WTC11 (cell line): Measurements from ENCODE around the gene SLC22A4. TPM values are rescaled to one million over a fixed set of nuclear protein-coding genes. Genes with fewer than 3 reads are reported as not detected.

Source experiments
- ATAC-seq: fragments of 200-7000 bp; cut with Tn5 transposase; 2 replicates; pipeline ENCODE4 v1.10.0; 2021; ENCODE audit warnings: mild to moderate bottlenecking, moderate library complexity
- CTCF ChIA-PET: fragments of 300-600 bp; sonication (Branson Sonifier 250); formaldehyde crosslinking; loops from one replicate; lab custom pipeline; 2021; ENCODE audit warnings: antibody characterized with exemption; lab: Charles Lee
- POLR2A ChIA-PET: fragments of 350-600 bp; sonication (Branson Sonifier 250); formaldehyde crosslinking; loops from one replicate; lab custom pipeline; 2021; ENCODE audit warnings: antibody characterized with exemption; lab: Charles Lee
- DNase-seq: peaks from one replicate; pipeline ENCODE4 v3.0.0; 2021; ENCODE audit warnings: low spot score
- H3K27ac Mint-ChIP-seq: 2 replicates; pipeline ENCODE4 v1.8.0; 2021; ENCODE audit warnings: mixed read lengths
- H3K27me3 Mint-ChIP-seq: 2 replicates; pipeline ENCODE4 v1.8.0; 2021; ENCODE audit warnings: low read depth, mild to moderate bottlenecking, moderate library complexity, mixed read lengths
- H3K36me3 Mint-ChIP-seq: 2 replicates; pipeline ENCODE4 v1.8.0; 2021; ENCODE audit warnings: mixed read lengths
- H3K4me1 Mint-ChIP-seq: 2 replicates; pipeline ENCODE4 v1.8.0; 2022; ENCODE audit warnings: mixed read lengths
- H3K4me3 Mint-ChIP-seq: 2 replicates; pipeline ENCODE4 v1.8.0; 2021; ENCODE audit warnings: mild to moderate bottlenecking, moderate library complexity, mixed read lengths
- H3K9me3 Mint-ChIP-seq: 2 replicates; pipeline ENCODE4 v1.8.0; 2021; ENCODE audit warnings: mixed read lengths
- ATF1 ChIP-seq: sonication (generic); formaldehyde crosslinking; IDR thresholded peaks from 2 replicates; pipeline ENCODE4 v1.8.1; 2023; ENCODE audit warnings: mild to moderate bottlenecking, moderate library complexity, missing genetic modification reagents
- ATF3 ChIP-seq: sonication (generic); formaldehyde crosslinking; conservative IDR thresholded peaks from 2 replicates; pipeline ENCODE4 v1.8.1; 2022; ENCODE audit warnings: mild to moderate bottlenecking, missing genetic modification reagents
- ELF4 ChIP-seq: sonication (generic); formaldehyde crosslinking; IDR thresholded peaks from 2 replicates; pipeline ENCODE4 v1.8.1; 2022; ENCODE audit warnings: low read depth, mild to moderate bottlenecking, moderate library complexity, missing genetic modification reagents
- EMX1 ChIP-seq: fragments of 250-450 bp; sonication (Bioruptor Pico); IDR thresholded peaks from 2 replicates; pipeline ENCODE4 v1.8.0; 2021; ENCODE audit warnings: mild to moderate bottlenecking
- FOXJ3 ChIP-seq: sonication (generic); formaldehyde crosslinking; IDR thresholded peaks from 2 replicates; pipeline ENCODE4 v1.9.0; 2021; ENCODE audit warnings: missing genetic modification reagents, mild to moderate bottlenecking, borderline replicate concordance
- GRHL2 ChIP-seq: fragments of 250-450 bp; sonication (Bioruptor Pico); IDR thresholded peaks from 2 replicates; pipeline ENCODE4 v1.8.0; 2022; ENCODE audit warnings: mild to moderate bottlenecking, moderate library complexity; ENCODE audit not compliant: insufficient replicate concordance, severe bottlenecking
- HMGXB4 ChIP-seq: sonication (generic); formaldehyde crosslinking; IDR thresholded peaks from 2 replicates; pipeline ENCODE4 v1.8.1; 2023; ENCODE audit warnings: mild to moderate bottlenecking, moderate library complexity, missing genetic modification reagents
- IRF1 ChIP-seq: sonication (generic); formaldehyde crosslinking; IDR thresholded peaks from 2 replicates; pipeline ENCODE4 v1.8.0; 2023; ENCODE audit warnings: missing genetic modification reagents
- IRF2 ChIP-seq: sonication (generic); formaldehyde crosslinking; IDR thresholded peaks from 2 replicates; pipeline ENCODE4 v1.8.0; 2022; ENCODE audit warnings: low read depth, missing genetic modification reagents, borderline replicate concordance
- KAT7 ChIP-seq: sonication (generic); formaldehyde crosslinking; IDR thresholded peaks from 2 replicates; pipeline ENCODE4 v1.8.1; 2023; ENCODE audit warnings: missing genetic modification reagents, mild to moderate bottlenecking, borderline replicate concordance
- MLX ChIP-seq: sonication (generic); formaldehyde crosslinking; IDR thresholded peaks from 2 replicates; pipeline ENCODE4 v1.8.1; 2023; ENCODE audit warnings: mild to moderate bottlenecking, missing genetic modification reagents, moderate library complexity
- NFE2L1 ChIP-seq: sonication (generic); formaldehyde crosslinking; IDR thresholded peaks from 2 replicates; pipeline ENCODE4 v1.8.1; 2023; ENCODE audit warnings: missing genetic modification reagents
- NR1H2 ChIP-seq: sonication (generic); formaldehyde crosslinking; IDR thresholded peaks from 2 replicates; pipeline ENCODE4 v1.9.0; 2021; ENCODE audit warnings: mild to moderate bottlenecking, moderate library complexity, missing genetic modification reagents
- OVOL2 ChIP-seq: fragments of 250-450 bp; sonication (Bioruptor Pico); IDR thresholded peaks from 2 replicates; pipeline ENCODE4 v1.9.0; 2021; ENCODE audit warnings: mild to moderate bottlenecking, borderline replicate concordance
- SMAD3 ChIP-seq: sonication (generic); formaldehyde crosslinking; IDR thresholded peaks from 2 replicates; pipeline ENCODE4 v1.8.0; 2022; ENCODE audit warnings: missing genetic modification reagents, mild to moderate bottlenecking, borderline replicate concordance
- SP1 ChIP-seq: sonication (generic); formaldehyde crosslinking; conservative IDR thresholded peaks from 2 replicates; pipeline ENCODE4 v1.8.1; 2022; ENCODE audit warnings: missing genetic modification reagents
- TP53 ChIP-seq: sonication (generic); formaldehyde crosslinking; IDR thresholded peaks from 2 replicates; pipeline ENCODE4 v1.8.1; 2023; ENCODE audit warnings: mild to moderate bottlenecking, missing genetic modification reagents
- ZNF138 ChIP-seq: sonication (generic); formaldehyde crosslinking; conservative IDR thresholded peaks from 2 replicates; pipeline ENCODE4 v1.8.1; 2022; ENCODE audit warnings: mild to moderate bottlenecking, moderate library complexity, missing genetic modification reagents
- ZNF219 ChIP-seq: sonication (generic); formaldehyde crosslinking; IDR thresholded peaks from 2 replicates; pipeline ENCODE4 v1.8.0; 2023; ENCODE audit warnings: missing genetic modification reagents, mild to moderate bottlenecking, borderline replicate concordance
- total RNA-seq: library from RNA; stranded (reverse); gene quantifications from 3 replicates; pipeline ENCODE4 v1.2.3, GENCODE V29; 2021

Gene SLC22A4
- total RNA-seq, 1 experiment from 2014 or later: 0.35 TPM

GRCh38 chr5:132269635-132270334 lies 24.4 kb upstream of the SLC22A4 start:
- Mint-ChIP-seq H3K36me3 (no peaks in the 10 kb centered on the region), H3K4me1 (peaks cover 15% of the 10 kb centered on the region)
- DNase-seq: no peak
- POLR2A ChIA-PET: no interaction called here
- TF ChIP-seq KAT7 (CRISPR knock-in tag): no peak
- TF ChIP-seq, all 79 proteins: peak for 0
- CTCF ChIA-PET: interaction anchor here (1.2 to 2.0 kb wide), 2 partner anchors 24 to 32 kb away, joined by 3 to 6 read pairs; partner anchors contain the start of gene SLC22A4
- no peak for ATAC-seq
- Mint-ChIP-seq H3K27me3 (no peaks in the 10 kb centered on the region), H3K27ac (0 out of 2 replicates have a peak overlapping the region, but pooled peaks have one; percentile 42), H3K9me3 (no peaks in the 10 kb centered on the region), H3K4me3 (no peak overlapping the region)

GRCh38 chr5:132270335-132270665 lies 23.9 kb upstream of the SLC22A4 start:
- no peaks in the 10 kb centered on the region for H3K9me3 Mint-ChIP-seq
- no peaks in the 10 kb centered on the region for H3K27me3 Mint-ChIP-seq
- TF ChIP-seq ZNF138 (CRISPR knock-in tag) (no peak), NR1H2 (CRISPR knock-in tag) (no peak), IRF2 (CRISPR knock-in tag) (no peak), FOXJ3 (CRISPR knock-in tag) (no peak), SP1 (CRISPR knock-in tag) (no peak), SMAD3 (CRISPR knock-in tag) (no peak), OVOL2 (CRISPR knock-in tag) (no peak), EMX1 (CRISPR knock-in tag) (no peak), IRF1 (CRISPR knock-in tag) (no peak), ZNF219 (CRISPR knock-in tag) (no peak)
- TF ChIP-seq, all 79 proteins: peak for 0
- DNase-seq (no peak), ATAC-seq (no peak)
- ChIA-PET POLR2A (no interaction called here), CTCF (interaction anchor here (1.2 kb wide), 1 partner anchor 24 kb away, joined by 3 read pairs; the partner anchor contains the start of gene SLC22A4)
- Mint-ChIP-seq H3K27ac (no peak overlapping the region), H3K4me3 (no peak overlapping the region), H3K4me1 (peaks cover 16% of the 10 kb centered on the region), H3K36me3 (no peaks in the 10 kb centered on the region)

- POLR2A ChIA-PET: no interaction called here
- H3K27me3 Mint-ChIP-seq: no peaks in the 10 kb centered on the region
- H3K36me3 Mint-ChIP-seq: no peaks in the 10 kb centered on the region
- no peaks in the 10 kb centered on the region for H3K9me3 Mint-ChIP-seq
- H3K4me3 Mint-ChIP-seq: no peak overlapping the region
- DNase-seq: no peak
- H3K4me1 Mint-ChIP-seq: peaks cover 16% of the 10 kb centered on the region
- CTCF ChIA-PET: interaction anchor here (4.6 kb wide), 1 partner anchor 33 kb away, joined by 37 read pairs; no protein-coding TSS in a partner anchor
- TF ChIP-seq TP53 (CRISPR knock-in tag) (no peak), GRHL2 (CRISPR knock-in tag) (no peak), ATF3 (no peak), ELF4 (no peak), ATF1 (CRISPR knock-in tag) (no peak), HMGXB4 (CRISPR knock-in tag) (no peak), MLX (CRISPR knock-in tag) (no peak), NFE2L1 (no peak)
- H3K27ac Mint-ChIP-seq: no peak overlapping the region
- ATAC-seq: no peak
Observed at GRCh38 chr5:132270706-132271105, 23.5 kb upstream of the SLC22A4 start.
